Mesodermal cell (in vitro differentiated cells): ENCODE data around the gene ARID1A.
A peak's percentile ranks its signal among the peaks of the same experiment; 100 is the strongest.

Experiments
- H3K27ac ChIP-seq: 2 replicates; pipeline ENCODE4 v1.7.0; 2013; ENCODE audit warnings: mild to moderate bottlenecking, low read depth, low read length, moderate library complexity; ENCODE audit not compliant: severe bottlenecking
- H3K36me3 ChIP-seq: 2 replicates; pipeline ENCODE4 v1.7.1; 2013; ENCODE audit warnings: mild to moderate bottlenecking, low read length, moderate library complexity; ENCODE audit not compliant: control insufficient read depth, insufficient read depth
- H3K4me1 ChIP-seq: one replicate; pipeline ENCODE4 v1.7.1; 2013; ENCODE audit warnings: mild to moderate bottlenecking, low read length; ENCODE audit not compliant: insufficient read depth, control insufficient read depth, poor library complexity, severe bottlenecking
- H3K4me3 ChIP-seq: 2 replicates; pipeline ENCODE4 v1.7.0; 2013; ENCODE audit warnings: low read length, control low read depth, mild to moderate bottlenecking; ENCODE audit not compliant: insufficient read depth, poor library complexity, severe bottlenecking; ENCODE audit errors: extremely low read depth
- H3K9me3 ChIP-seq: 2 replicates; pipeline ENCODE4 v1.7.1; 2013; ENCODE audit warnings: mild to moderate bottlenecking, low read length, moderate library complexity; ENCODE audit not compliant: control insufficient read depth
- WGBS, 2 experiments: methylation state at CpG; one replicate each; pipeline ENCODE4 v1.1.5; 2013; ENCODE audit warnings: missing lambda C conversion rate in 2 of 2; ENCODE audit not compliant: insufficient coverage in 2 of 2; 5-methylcytosine and 5-hydroxymethylcytosine counted together

The ARID1A gene

GRCh38 chr1:26768755-26769154 lies 72.9 kb downstream of the ARID1A start:
- Histone ChIP-seq H3K4me3 (no peak overlapping the region), H3K36me3 (peaks cover 92% of the 10 kb centered on the region), H3K4me1 (peaks cover 45% of the 10 kb centered on the region), H3K27ac (no peak overlapping the region), H3K9me3 (no peaks in the 10 kb centered on the region)
- WGBS, 2 experiments: 92 to 100% methylated on average over 2 of the region's 3 CpGs

- H3K27ac ChIP-seq: peak overlapping the region; percentile 89
- 90 to 96% methylated on average over 2 to 3 of the region's 3 CpGs for WGBS, 2 experiments
- peaks cover 92% of the 10 kb centered on the region for H3K36me3 ChIP-seq
- H3K4me3 ChIP-seq: no peak overlapping the region
- H3K4me1 ChIP-seq: peaks cover 45% of the 10 kb centered on the region
- no peaks in the 10 kb centered on the region for H3K9me3 ChIP-seq
These were observed 75.4 kb downstream of the ARID1A start for GRCh38 chr1:26771285-26771642.

GRCh38 chr1:26771643-26772321 lies 76.0 kb downstream of the ARID1A start:
- Histone ChIP-seq H3K4me1 (peaks cover 45% of the 10 kb centered on the region), H3K27ac (peak overlapping the region; percentile 89), H3K9me3 (no peaks in the 10 kb centered on the region), H3K36me3 (peaks cover 92% of the 10 kb centered on the region), H3K4me3 (no peak overlapping the region)
- WGBS, 2 experiments: 100% methylated on average over 2 of the region's 2 CpGs; no CpG with 5 or more reads in 1 of the 2 experiments

- WGBS, 2 experiments: 91 to 96% methylated on average over 3 of the region's 4 CpGs
- Histone ChIP-seq H3K36me3 (peaks cover 92% of the 10 kb centered on the region), H3K4me3 (no peak overlapping the region), H3K27ac (peak overlapping the region; percentile 89), H3K4me1 (peaks cover 44% of the 10 kb centered on the region), H3K9me3 (no peaks in the 10 kb centered on the region)
These were observed 76.9 kb downstream of the ARID1A start for GRCh38 chr1:26772687-26773086.

DNA sequence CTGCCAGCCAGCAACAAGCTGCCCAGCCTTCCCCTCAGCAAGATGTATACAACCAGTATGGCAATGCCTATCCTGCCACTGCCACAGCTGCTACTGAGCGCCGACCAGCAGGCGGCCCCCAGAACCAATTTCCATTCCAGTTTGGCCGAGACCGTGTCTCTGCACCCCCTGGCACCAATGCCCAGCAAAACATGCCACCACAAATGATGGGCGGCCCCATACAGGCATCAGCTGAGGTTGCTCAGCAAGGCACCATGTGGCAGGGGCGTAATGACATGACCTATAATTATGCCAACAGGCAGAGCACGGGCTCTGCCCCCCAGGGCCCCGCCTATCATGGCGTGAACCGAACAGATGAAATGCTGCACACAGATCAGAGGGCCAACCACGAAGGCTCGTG lies 78.6 kb downstream of the ARID1A start:
- Histone ChIP-seq H3K4me3 (no peak overlapping the region), H3K36me3 (peaks cover 93% of the 10 kb centered on the region), H3K9me3 (no peaks in the 10 kb centered on the region), H3K4me1 (peaks cover 34% of the 10 kb centered on the region), H3K27ac (no peak overlapping the region)
- 97 to 98% methylated on average over 10 to 13 of the region's 13 CpGs for WGBS, 2 experiments

- Histone ChIP-seq H3K36me3 (peaks cover 93% of the 10 kb centered on the region), H3K4me1 (peaks cover 28% of the 10 kb centered on the region), H3K9me3 (no peaks in the 10 kb centered on the region), H3K27ac (no peak overlapping the region), H3K4me3 (no peak overlapping the region)
- 91 to 97% methylated on average over 3 of the region's 4 CpGs for WGBS, 2 experiments
These were observed 79.9 kb downstream of the ARID1A start for GRCh38 chr1:26775666-26776065.

GRCh38 chr1:26779098-26779668 lies 83.4 kb downstream of the ARID1A start:
- peaks cover 96% of the 10 kb centered on the region for H3K36me3 ChIP-seq
- no peaks in the 10 kb centered on the region for H3K9me3 ChIP-seq
- no peak overlapping the region for H3K27ac ChIP-seq
- peaks cover 17% of the 10 kb centered on the region for H3K4me1 ChIP-seq
- 95 to 96% methylated on average over 10 to 11 of the region's 11 CpGs for WGBS, 2 experiments
- no peak overlapping the region for H3K4me3 ChIP-seq

DNA sequence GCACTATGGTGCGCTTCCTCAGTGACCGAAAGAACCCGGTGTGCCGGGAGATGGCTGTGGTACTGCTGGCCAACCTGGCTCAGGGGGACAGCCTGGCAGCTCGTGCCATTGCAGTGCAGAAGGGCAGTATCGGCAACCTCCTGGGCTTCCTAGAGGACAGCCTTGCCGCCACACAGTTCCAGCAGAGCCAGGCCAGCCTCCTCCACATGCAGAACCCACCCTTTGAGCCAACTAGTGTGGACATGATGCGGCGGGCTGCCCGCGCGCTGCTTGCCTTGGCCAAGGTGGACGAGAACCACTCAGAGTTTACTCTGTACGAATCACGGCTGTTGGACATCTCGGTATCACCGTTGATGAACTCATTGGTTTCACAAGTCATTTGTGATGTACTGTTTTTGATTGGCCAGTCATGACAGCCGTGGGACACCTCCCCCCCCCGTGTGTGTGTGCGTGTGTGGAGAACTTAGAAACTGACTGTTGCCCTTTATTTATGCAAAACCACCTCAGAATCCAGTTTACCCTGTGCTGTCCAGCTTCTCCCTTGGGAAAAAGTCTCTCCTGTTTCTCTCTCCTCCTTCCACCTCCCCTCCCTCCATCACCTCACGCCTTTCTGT lies 84.6 kb downstream of the ARID1A start:
- Histone ChIP-seq H3K4me3 (no peak overlapping the region), H3K36me3 (peaks cover 84% of the 10 kb centered on the region), H3K9me3 (no peaks in the 10 kb centered on the region), H3K4me1 (peaks cover 29% of the 10 kb centered on the region), H3K27ac (no peak overlapping the region)
- 98% methylated on average over 17 to 18 of the region's 21 CpGs for WGBS, 2 experiments

GRCh38 chr1:26781206-26781825 lies 85.5 kb downstream of the ARID1A start:
- no peak overlapping the region for H3K4me3 ChIP-seq
- no peaks in the 10 kb centered on the region for H3K9me3 ChIP-seq
- WGBS, 2 experiments: 100% methylated on average over 7 to 9 of the region's 11 CpGs
- H3K4me1 ChIP-seq: peaks cover 38% of the 10 kb centered on the region
- H3K27ac ChIP-seq: no peak overlapping the region
- H3K36me3 ChIP-seq: peaks cover 76% of the 10 kb centered on the region

- 90 to 94% methylated on average over 2 to 3 of the region's 3 CpGs for WGBS, 2 experiments
- Histone ChIP-seq H3K4me3 (no peak overlapping the region), H3K9me3 (no peaks in the 10 kb centered on the region), H3K36me3 (peaks cover 62% of the 10 kb centered on the region), H3K4me1 (peaks cover 49% of the 10 kb centered on the region), H3K27ac (peak overlapping the region; percentile 11)
These were observed 86.9 kb downstream of the ARID1A start for GRCh38 chr1:26782521-26783212.
